T-helper 9 cell (primary cell): ENCODE measurements around the gene BEST1.

ENCODE experiments used
- DNase-seq: peaks from one replicate; pipeline ENCODE4 v3.0.0-alpha.2; 2020

BEST1 gene

GRCh38 chr11:61916737-61917333 is 33.3 kb upstream of the BEST1 start:
- DNase-seq = no peak

- DNase-seq = no peak
Measured at GRCh38 chr11:61917334-61918109, 32.6 kb upstream of the BEST1 start, which contains the start of gene RAB3IL1. TSS of gene RAB3IL1 (minus strand) at chr11:61917566. CDS start at chr11:61917367, 199 bp downstream.

GRCh38 chr11:61918251-61918937 is 31.8 kb upstream of the BEST1 start:
- no peak for DNase-seq

- no peak for DNase-seq
Measured at GRCh38 chr11:61918938-61919704, 31.0 kb upstream of the BEST1 start.

- no peak for DNase-seq
Measured at GRCh38 chr11:61919705-61920631, 30.2 kb upstream of the BEST1 start.

- no peak for DNase-seq
Measured at GRCh38 chr11:61921446-61921845, 28.7 kb upstream of the BEST1 start.

- no peak for DNase-seq
Measured at GRCh38 chr11:61922539-61922938, 27.6 kb upstream of the BEST1 start.

GRCh38 chr11:61923166-61924063 is 26.7 kb upstream of the BEST1 start:
- DNase-seq = no peak

- no peak for DNase-seq
Measured at GRCh38 chr11:61924064-61924455, 26.1 kb upstream of the BEST1 start.

- no peak for DNase-seq
Measured at GRCh38 chr11:61925736-61926135, 24.4 kb upstream of the BEST1 start.

GRCh38 chr11:61926235-61926634 is 23.9 kb upstream of the BEST1 start:
- DNase-seq = no peak

- DNase-seq = no peak
Measured at GRCh38 chr11:61927501-61927900, 22.6 kb upstream of the BEST1 start.

- no peak for DNase-seq
Measured at GRCh38 chr11:61928606-61929005, 21.5 kb upstream of the BEST1 start.

GRCh38 chr11:61930933-61931332 is 19.2 kb upstream of the BEST1 start:
- no peak for DNase-seq

GRCh38 chr11:61935861-61936260 is 14.3 kb upstream of the BEST1 start:
- no peak for DNase-seq

- DNase-seq = no peak
Measured at GRCh38 chr11:61940466-61940865, 9.7 kb upstream of the BEST1 start.

- no peak for DNase-seq
Measured at GRCh38 chr11:61945191-61945590, 5.0 kb upstream of the BEST1 start.

- no peak for DNase-seq
Measured at GRCh38 chr11:61946894-61947293, 3.3 kb upstream of the BEST1 start.

- DNase-seq = peak; percentile 48
Measured at GRCh38 chr11:61947486-61948210, 2.5 kb upstream of the BEST1 start.

GRCh38 chr11:61948505-61948904 is 1.6 kb upstream of the BEST1 start:
- DNase-seq = no peak
